Left forelimb (tissue), 1 donor: Measurements from ENCODE around the gene HIPK2.
"Not testable (repeated sequence)": the region's sequence is repeated elsewhere in the genome, so short reads cannot be mapped to it uniquely, and the experiment has no call there.

Experiments used
- DNase-seq: peaks from one replicate; pipeline ENCODE4 v3.0.0-alpha.2; 2018; ENCODE audit warnings: low spot score

HIPK2 gene

GRCh38 chr7:139619367-139619657, 158.5 kb downstream of the HIPK2 start:
- DNase-seq, result no peak

GRCh38 chr7:139618482-139619366, 159.1 kb downstream of the HIPK2 start:
- DNase-seq, result no peak

- no peak for DNase-seq
Observed at GRCh38 chr7:139617074-139617473, 160.7 kb downstream of the HIPK2 start.

GRCh38 chr7:139614886-139615285, 162.9 kb downstream of the HIPK2 start:
- no peak for DNase-seq

GRCh38 chr7:139613971-139614411, 163.8 kb downstream of the HIPK2 start:
- DNase-seq, result no peak

GRCh38 chr7:139611556-139611955, 166.2 kb downstream of the HIPK2 start:
- not testable (repeated sequence) for DNase-seq

GRCh38 chr7:139610595-139610994, 167.2 kb downstream of the HIPK2 start:
- no peak for DNase-seq

GRCh38 chr7:139603896-139604295, 173.9 kb downstream of the HIPK2 start:
- no peak for DNase-seq

- DNase-seq, result no peak
Observed at GRCh38 chr7:139603282-139603681, 174.5 kb downstream of the HIPK2 start.

- DNase-seq, result no peak
Observed at GRCh38 chr7:139602143-139602722, 175.6 kb downstream of the HIPK2 start.

- DNase-seq, result no peak
Observed at GRCh38 chr7:139601176-139601575, 176.6 kb downstream of the HIPK2 start.

GRCh38 chr7:139600306-139600705, 177.5 kb downstream of the HIPK2 start:
- DNase-seq, result no peak

- DNase-seq, result no peak
Observed at GRCh38 chr7:139598642-139599041, 179.2 kb downstream of the HIPK2 start.

- DNase-seq, result no peak
Observed at GRCh38 chr7:139597028-139597427, 180.8 kb downstream of the HIPK2 start.

- no peak for DNase-seq
Observed at GRCh38 chr7:139596626-139597025, 181.2 kb downstream of the HIPK2 start.

- DNase-seq, result no peak
Observed at GRCh38 chr7:139595806-139596205, 182.0 kb downstream of the HIPK2 start.

- no peak for DNase-seq
Observed at GRCh38 chr7:139594911-139595476, 182.8 kb downstream of the HIPK2 start.

- DNase-seq, result no peak
Observed at GRCh38 chr7:139594090-139594489, 183.7 kb downstream of the HIPK2 start.

- DNase-seq, result no peak
Observed at GRCh38 chr7:139592801-139593461, 184.9 kb downstream of the HIPK2 start.

- DNase-seq, result no peak
Observed at GRCh38 chr7:139591550-139592195, 186.1 kb downstream of the HIPK2 start.

- no peak for DNase-seq
Observed at GRCh38 chr7:139589474-139589873, 188.3 kb downstream of the HIPK2 start.

- DNase-seq, result no peak
Observed at GRCh38 chr7:139588632-139589031, 189.2 kb downstream of the HIPK2 start.
